ENCODE results near the gene MYEOV.

Gene MYEOV

GRCh38 chr11:69265911-69266510, 27.9 kb upstream of the MYEOV start:
- no peak for DNase-seq

- DNase-seq: no peak
Measured at GRCh38 chr11:69267395-69267805, 26.6 kb upstream of the MYEOV start.

GRCh38 chr11:69268911-69269310, 25.0 kb upstream of the MYEOV start:
- no peak for DNase-seq

- no peak for DNase-seq
Measured at GRCh38 chr11:69269388-69269787, 24.6 kb upstream of the MYEOV start.

GRCh38 chr11:69269926-69270697, 23.8 kb upstream of the MYEOV start:
- no peak for DNase-seq

- no peak for DNase-seq
Measured at GRCh38 chr11:69270941-69271340, 23.0 kb upstream of the MYEOV start.

- no peak for DNase-seq
Measured at GRCh38 chr11:69272055-69272454, 21.9 kb upstream of the MYEOV start.

GRCh38 chr11:69272831-69273485, 21.0 kb upstream of the MYEOV start:
- DNase-seq: no peak

- no peak for DNase-seq
Measured at GRCh38 chr11:69273571-69273970, 20.4 kb upstream of the MYEOV start.

- no peak for DNase-seq
Measured at GRCh38 chr11:69274531-69275016, 19.4 kb upstream of the MYEOV start.

GRCh38 chr11:69275178-69275577, 18.8 kb upstream of the MYEOV start:
- no peak for DNase-seq

- no peak for DNase-seq
Measured at GRCh38 chr11:69276165-69276564, 17.8 kb upstream of the MYEOV start.

- DNase-seq: no peak
Measured at GRCh38 chr11:69277074-69277809, 16.7 kb upstream of the MYEOV start.

GRCh38 chr11:69278091-69278867, 15.7 kb upstream of the MYEOV start:
- no peak for DNase-seq

- no peak for DNase-seq
Measured at GRCh38 chr11:69280451-69280850, 13.5 kb upstream of the MYEOV start.

- DNase-seq: no peak
Measured at GRCh38 chr11:69280994-69281393, 13.0 kb upstream of the MYEOV start.

GRCh38 chr11:69283446-69283845, 10.5 kb upstream of the MYEOV start:
- DNase-seq: no peak

- DNase-seq: no peak
Measured at GRCh38 chr11:69284081-69284511, 9.9 kb upstream of the MYEOV start.

- no peak for DNase-seq
Measured at GRCh38 chr11:69285091-69285490, 8.9 kb upstream of the MYEOV start.

GRCh38 chr11:69285766-69286165, 8.2 kb upstream of the MYEOV start:
- DNase-seq: no peak

- no peak for DNase-seq
Measured at GRCh38 chr11:69286374-69287371, 7.3 kb upstream of the MYEOV start.
